IPS DF 6.9 (cell line): ENCODE data around the gene CLDN15.

ENCODE experiments used
- DNase-seq: peaks from one replicate; pipeline ENCODE4 v3.0.0-alpha.2; 2013; ENCODE audit warnings: low read depth, low spot score
- H3K27ac ChIP-seq: one replicate; pipeline ENCODE4 v1.5.1; 2013; ENCODE audit warnings: low read length, control low read depth
- H3K27me3 ChIP-seq: 2 replicates; pipeline ENCODE4 v1.6.1; 2013; ENCODE audit warnings: mild to moderate bottlenecking, low read length; ENCODE audit not compliant: control insufficient read depth, insufficient read depth
- H3K36me3 ChIP-seq: 2 replicates; pipeline ENCODE4 v1.6.1; 2013; ENCODE audit warnings: low read length; ENCODE audit not compliant: control insufficient read depth, insufficient read depth
- H3K4me1 ChIP-seq: 2 replicates; pipeline ENCODE4 v1.6.1; 2013; ENCODE audit warnings: low read length; ENCODE audit not compliant: control insufficient read depth, insufficient read depth
- H3K4me3 ChIP-seq: 2 replicates; pipeline ENCODE4 v1.5.1; 2013; ENCODE audit warnings: mild to moderate bottlenecking, low read length
- H3K9me3 ChIP-seq: 2 replicates; pipeline ENCODE4 v1.6.1; 2013; ENCODE audit warnings: low read length, inconsistent platforms; ENCODE audit not compliant: control insufficient read depth, insufficient read depth
- WGBS: extraction: QIAGEN DNeasy Blood & Tissue Kit; methylation state at CpG from one replicate; pipeline ENCODE4 v1.1.7; 2013; ENCODE audit warnings: mixed read lengths, missing lambda C conversion rate; ENCODE audit not compliant: insufficient read length, insufficient coverage; 5-methylcytosine and 5-hydroxymethylcytosine counted together

The CLDN15 gene

DNA sequence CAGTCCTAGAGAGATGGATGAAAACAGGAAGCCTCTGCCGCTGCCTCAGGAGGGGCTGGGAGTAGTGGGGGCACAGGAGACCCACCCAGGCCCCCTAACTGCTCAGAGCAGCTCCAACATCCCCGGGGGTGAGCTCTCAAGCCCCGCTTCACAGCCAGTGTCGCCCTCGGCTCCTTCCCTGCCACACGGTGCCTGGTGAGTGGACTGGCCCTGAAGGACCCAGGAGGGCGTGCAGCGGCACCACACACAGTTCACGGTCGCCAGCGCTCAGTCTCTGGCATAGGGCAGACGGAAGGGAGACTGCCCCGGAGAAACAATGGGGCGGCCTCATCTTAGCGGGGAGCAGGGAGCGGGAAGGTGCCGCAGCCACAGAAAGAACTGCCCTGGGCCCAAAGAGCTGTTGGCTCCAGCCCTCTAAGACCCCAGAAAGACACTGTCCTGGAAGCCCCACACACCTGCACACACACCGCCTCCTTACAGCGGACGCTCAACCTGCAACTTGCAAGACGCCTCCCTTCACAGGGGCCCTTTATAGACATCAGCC, 1.2 kb downstream of the CLDN15 start:
- Histone ChIP-seq H3K27ac (no peak overlapping the region), H3K4me3 (no peak overlapping the region), H3K9me3 (no peaks in the 10 kb centered on the region), H3K27me3 (no peaks in the 10 kb centered on the region), H3K36me3 (0 out of 2 replicates have a peak, but pooled peaks cover 3% of the 10 kb centered on the region), H3K4me1 (peaks cover 8% of the 10 kb centered on the region)
- no peak for DNase-seq
- WGBS = no CpG with 5 or more reads among the region's 21 CpGs

GRCh38 chr7:101235522-101235921, 2.1 kb downstream of the CLDN15 start:
- Histone ChIP-seq H3K27me3 (no peaks in the 10 kb centered on the region), H3K4me1 (peaks cover 10% of the 10 kb centered on the region), H3K27ac (no peak overlapping the region), H3K4me3 (no peak overlapping the region), H3K36me3 (0 out of 2 replicates have a peak, but pooled peaks cover 3% of the 10 kb centered on the region), H3K9me3 (no peaks in the 10 kb centered on the region)
- WGBS = no CpG with 5 or more reads among the region's 9 CpGs
- no peak for DNase-seq

GRCh38 chr7:101235050-101235449, 2.6 kb downstream of the CLDN15 start:
- Histone ChIP-seq H3K36me3 (0 out of 2 replicates have a peak, but pooled peaks cover under 1% of the 10 kb centered on the region), H3K27me3 (no peaks in the 10 kb centered on the region), H3K9me3 (no peaks in the 10 kb centered on the region), H3K4me3 (no peak overlapping the region), H3K4me1 (peaks cover 10% of the 10 kb centered on the region), H3K27ac (no peak overlapping the region)
- whole genome bisulfite sequencing = no CpG with 5 or more reads among the region's 11 CpGs
- DNase-seq = no peak

GRCh38 chr7:101234636-101235035, 3.0 kb downstream of the CLDN15 start:
- DNase-seq = no peak
- H3K4me3 ChIP-seq = no peak overlapping the region
- H3K4me1 ChIP-seq = peaks cover 10% of the 10 kb centered on the region
- no peaks in the 10 kb centered on the region for H3K27me3 ChIP-seq
- no CpG with 5 or more reads among the region's 5 CpGs for WGBS
- no peak overlapping the region for H3K27ac ChIP-seq
- no peaks in the 10 kb centered on the region for H3K9me3 ChIP-seq
- H3K36me3 ChIP-seq = no peaks in the 10 kb centered on the region

GRCh38 chr7:101233907-101234547, 3.6 kb downstream of the CLDN15 start:
- H3K9me3 ChIP-seq = no peaks in the 10 kb centered on the region
- no peak for DNase-seq
- WGBS = no CpG with 5 or more reads among the region's 21 CpGs
- H3K27ac ChIP-seq = no peak overlapping the region
- H3K4me1 ChIP-seq = peaks cover 10% of the 10 kb centered on the region
- H3K36me3 ChIP-seq = no peaks in the 10 kb centered on the region
- H3K4me3 ChIP-seq = no peak overlapping the region
- H3K27me3 ChIP-seq = no peaks in the 10 kb centered on the region

- no peak for DNase-seq
Measured at GRCh38 chr7:101232141-101232850, 5.3 kb downstream of the CLDN15 start.

GRCh38 chr7:101231644-101232043, 6.0 kb downstream of the CLDN15 start:
- Histone ChIP-seq H3K27ac (no peak overlapping the region), H3K27me3 (no peaks in the 10 kb centered on the region), H3K4me3 (no peak overlapping the region; the same call in 1 of the 2 replicates), H3K9me3 (no peaks in the 10 kb centered on the region), H3K4me1 (peaks cover 6% of the 10 kb centered on the region), H3K36me3 (no peaks in the 10 kb centered on the region; the same call in 1 of the 2 replicates)
- no peak for DNase-seq
- WGBS = no CpG with 5 or more reads among the region's 7 CpGs

More at GRCh38 chr7:101232141-101232850, 5.3 kb downstream of the CLDN15 start:
- H3K9me3 ChIP-seq = no peaks in the 10 kb centered on the region
- no peaks in the 10 kb centered on the region for H3K36me3 ChIP-seq
- no peak overlapping the region for H3K27ac ChIP-seq
- no CpG with 5 or more reads among the region's 52 CpGs for WGBS
- H3K4me3 ChIP-seq = peak overlapping the region; percentile 64
- no peaks in the 10 kb centered on the region for H3K27me3 ChIP-seq
- peaks cover 6% of the 10 kb centered on the region for H3K4me1 ChIP-seq

GRCh38 chr7:101226721-101227120, 10.9 kb downstream of the CLDN15 start:
- peaks cover 5% of the 10 kb centered on the region for H3K4me1 ChIP-seq
- H3K27me3 ChIP-seq = no peaks in the 10 kb centered on the region
- no peaks in the 10 kb centered on the region; the same call in 1 of the 2 replicates for H3K36me3 ChIP-seq
- H3K9me3 ChIP-seq = no peaks in the 10 kb centered on the region
- no peak overlapping the region for H3K4me3 ChIP-seq
- H3K27ac ChIP-seq = no peak overlapping the region
- WGBS = no CpG with 5 or more reads among the region's 9 CpGs
- DNase-seq = no peak

- no CpG with 5 or more reads among the region's 6 CpGs for WGBS
- no peaks in the 10 kb centered on the region for H3K27me3 ChIP-seq
- no peak overlapping the region for H3K4me3 ChIP-seq
- H3K9me3 ChIP-seq = no peaks in the 10 kb centered on the region
- H3K4me1 ChIP-seq = peaks cover 2% of the 10 kb centered on the region; the same call in 1 of the 2 replicates
- H3K36me3 ChIP-seq = no peaks in the 10 kb centered on the region; the same call in 1 of the 2 replicates
- H3K27ac ChIP-seq = no peak overlapping the region
- DNase-seq = no peak
Measured at GRCh38 chr7:101225650-101226049, 12.0 kb downstream of the CLDN15 start.

DNA sequence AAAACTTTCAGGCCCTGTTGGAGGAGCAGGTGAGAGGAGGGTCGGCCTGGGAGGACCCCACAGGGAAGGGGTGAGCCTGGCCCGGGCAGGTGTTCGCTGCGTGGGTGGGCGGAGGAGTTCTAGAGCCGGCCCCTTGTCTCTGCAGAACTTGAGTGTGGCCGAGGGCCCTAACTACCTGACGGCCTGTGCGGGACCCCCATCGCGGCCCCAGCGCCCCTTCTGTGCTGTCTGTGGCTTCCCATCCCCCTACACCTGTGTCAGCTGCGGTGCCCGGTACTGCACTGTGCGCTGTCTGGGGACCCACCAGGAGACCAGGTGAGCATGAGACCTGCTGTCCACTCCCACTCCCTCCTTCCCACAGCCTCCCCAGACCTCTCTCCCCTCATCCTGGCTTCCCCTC, 14.1 kb downstream of the CLDN15 start:
- Histone ChIP-seq H3K4me3 (no peak overlapping the region), H3K4me1 (0 out of 2 replicates have a peak, but pooled peaks cover 2% of the 10 kb centered on the region), H3K36me3 (no peaks in the 10 kb centered on the region; the same call in 1 of the 2 replicates), H3K27me3 (no peaks in the 10 kb centered on the region), H3K27ac (no peak overlapping the region), H3K9me3 (no peaks in the 10 kb centered on the region)
- no CpG with 5 or more reads among the region's 15 CpGs for WGBS
- no peak for DNase-seq
